HFFc6 (cell line): Measurements from ENCODE around the gene TNFAIP2. TPM values are rescaled to one million over a fixed set of nuclear protein-coding genes. Genes with fewer than 3 reads are reported as not detected.

Experiments
- DNase-seq: peaks from one replicate; pipeline ENCODE4 v3.0.0-alpha.2; 2018
- H3K27ac Mint-ChIP-seq: 2 replicates; pipeline ENCODE4 v1.8.0; 2020; ENCODE audit warnings: mild to moderate bottlenecking, mixed read lengths
- H3K27me3 Mint-ChIP-seq: 2 replicates; pipeline ENCODE4 v1.8.0; 2021; ENCODE audit warnings: mild to moderate bottlenecking, moderate library complexity, mixed read lengths; ENCODE audit not compliant: insufficient read depth
- H3K36me3 Mint-ChIP-seq: 2 replicates; pipeline ENCODE4 v1.8.0; 2021; ENCODE audit warnings: low read depth, mixed read lengths
- H3K4me1 Mint-ChIP-seq: 2 replicates; pipeline ENCODE4 v1.8.0; 2020; ENCODE audit warnings: low read depth, mixed read lengths
- H3K4me3 Mint-ChIP-seq: 2 replicates; pipeline ENCODE4 v1.8.0; 2020; ENCODE audit warnings: mild to moderate bottlenecking, moderate library complexity, mixed read lengths
- H3K9me3 Mint-ChIP-seq: 2 replicates; pipeline ENCODE4 v1.8.0; 2020; ENCODE audit warnings: mild to moderate bottlenecking, mixed read lengths
- CTCF ChIP-seq: fragments of 200-600 bp; sonication (generic); IDR thresholded peaks from 2 replicates; pipeline ENCODE4 v1.5.0; 2021; ENCODE audit warnings: antibody characterized with exemption, mild to moderate bottlenecking
- total RNA-seq, 6 experiments: library from RNA; stranded (reverse); fragmentation: NEBNext Ultra II Directional; extraction: Animal tissue kit (Norgen Biotek cat#: 25700); gene quantifications; 2 replicates in 1 of 6; 3 replicates in 5 of 6; pipeline ENCODE4 v1.2.3, GENCODE V29; 2021

TNFAIP2 gene
- total RNA-seq, 6 experiments from 2014 or later: 44.7 to 59.6 (median 46.4) TPM

GRCh38 chr14:103138301-103139131 is 15.3 kb downstream of the TNFAIP2 start:
- no peak overlapping the region for H3K27ac Mint-ChIP-seq
- TF ChIP-seq CTCF: no peak
- H3K4me1 Mint-ChIP-seq: peaks cover 39% of the 10 kb centered on the region
- peaks cover 1% of the 10 kb centered on the region for H3K27me3 Mint-ChIP-seq
- H3K4me3 Mint-ChIP-seq: no peak overlapping the region
- DNase-seq: no peak
- no peaks in the 10 kb centered on the region for H3K9me3 Mint-ChIP-seq
- peaks cover 15% of the 10 kb centered on the region for H3K36me3 Mint-ChIP-seq

- no peaks in the 10 kb centered on the region for H3K9me3 Mint-ChIP-seq
- H3K36me3 Mint-ChIP-seq: peaks cover 15% of the 10 kb centered on the region
- H3K4me1 Mint-ChIP-seq: peaks cover 48% of the 10 kb centered on the region
- DNase-seq: no peak
- H3K27me3 Mint-ChIP-seq: peaks cover 2% of the 10 kb centered on the region
- H3K27ac Mint-ChIP-seq: no peak overlapping the region
- H3K4me3 Mint-ChIP-seq: no peak overlapping the region
- no peak for TF ChIP-seq CTCF
Observed at GRCh38 chr14:103139132-103140025, 16.1 kb downstream of the TNFAIP2 start.

- H3K4me1 Mint-ChIP-seq: peaks cover 51% of the 10 kb centered on the region
- H3K4me3 Mint-ChIP-seq: peak overlapping the region; percentile 52
- DNase-seq: no peak
- no peak for TF ChIP-seq CTCF
- peaks cover 2% of the 10 kb centered on the region for H3K27me3 Mint-ChIP-seq
- peaks cover 8% of the 10 kb centered on the region for H3K36me3 Mint-ChIP-seq
- no peaks in the 10 kb centered on the region for H3K9me3 Mint-ChIP-seq
- no peak overlapping the region for H3K27ac Mint-ChIP-seq
Observed at GRCh38 chr14:103140316-103141109, 17.3 kb downstream of the TNFAIP2 start.

- no peak overlapping the region for H3K27ac Mint-ChIP-seq
- TF ChIP-seq CTCF: peak; percentile 80
Observed at GRCh38 chr14:103141117-103141796, 18.0 kb downstream of the TNFAIP2 start.

GRCh38 chr14:103142026-103142425 is 18.8 kb downstream of the TNFAIP2 start:
- TF ChIP-seq CTCF: no peak
- no peak overlapping the region for H3K4me3 Mint-ChIP-seq
- H3K27me3 Mint-ChIP-seq: peaks cover 2% of the 10 kb centered on the region
- H3K9me3 Mint-ChIP-seq: no peaks in the 10 kb centered on the region
- H3K36me3 Mint-ChIP-seq: no peaks in the 10 kb centered on the region
- peaks cover 41% of the 10 kb centered on the region for H3K4me1 Mint-ChIP-seq
- H3K27ac Mint-ChIP-seq: no peak overlapping the region
- DNase-seq: no peak

More at GRCh38 chr14:103141117-103141796, 18.0 kb downstream of the TNFAIP2 start:
- Mint-ChIP-seq H3K4me3 (no peak overlapping the region), H3K4me1 (peaks cover 49% of the 10 kb centered on the region), H3K27me3 (peaks cover 2% of the 10 kb centered on the region), H3K36me3 (peaks cover 6% of the 10 kb centered on the region; the same call in 1 of the 2 replicates), H3K9me3 (no peaks in the 10 kb centered on the region)
- DNase-seq: peak; percentile 9
